HL-60/S4 (cell line): ENCODE measurements around the gene RBKS.
"Not testable (repeated sequence)": the region's sequence is repeated elsewhere in the genome, so short reads cannot be mapped to it uniquely, and the experiment has no call there.

Experiments used
- in situ Hi-C: fragments of 300-500 bp; cut with MboI; formaldehyde crosslinking; loops from 2 replicates; pipeline ENCODE4 v1.14.3; 2022; ENCODE audit warnings: low sequenced_read_pairs

Gene RBKS

DNA sequence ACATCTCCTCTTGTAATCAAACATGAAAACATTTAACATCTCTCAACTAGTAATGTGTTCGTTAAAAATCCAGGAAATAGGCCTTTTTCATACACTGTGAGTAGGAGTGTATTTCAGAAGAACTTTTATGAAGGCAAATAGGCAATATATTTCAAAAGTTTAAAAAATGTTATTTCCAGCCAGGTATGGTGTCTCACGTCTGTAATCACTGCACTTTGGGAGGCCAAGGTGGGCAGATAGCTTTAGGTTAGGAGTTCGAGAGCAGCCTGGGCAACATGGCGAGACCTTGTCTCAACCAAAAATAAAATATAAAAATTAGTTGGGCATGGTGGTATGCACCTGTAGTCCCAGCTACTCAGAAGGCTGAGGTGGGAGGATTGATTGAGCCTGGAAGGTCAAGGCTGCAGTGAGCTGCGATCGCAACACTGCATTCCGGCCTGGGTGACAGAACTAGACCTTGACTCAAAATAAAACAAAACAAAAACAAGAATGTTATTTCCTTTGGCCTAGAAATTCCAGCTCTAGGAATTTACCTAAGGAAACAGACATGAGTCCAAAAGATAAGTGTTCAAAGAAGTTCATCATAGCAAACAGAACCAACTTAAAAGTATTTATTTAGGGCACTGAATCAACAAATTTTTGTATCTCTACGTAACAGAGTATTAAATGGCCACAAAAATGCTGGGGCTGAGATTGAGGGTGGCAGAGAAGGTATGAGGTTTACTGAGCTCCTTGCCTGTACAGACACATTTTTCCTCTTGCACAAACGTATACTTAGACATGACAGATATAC, 14.9 kb downstream of the RBKS start:
- in situ Hi-C loops = no loop called here

DNA sequence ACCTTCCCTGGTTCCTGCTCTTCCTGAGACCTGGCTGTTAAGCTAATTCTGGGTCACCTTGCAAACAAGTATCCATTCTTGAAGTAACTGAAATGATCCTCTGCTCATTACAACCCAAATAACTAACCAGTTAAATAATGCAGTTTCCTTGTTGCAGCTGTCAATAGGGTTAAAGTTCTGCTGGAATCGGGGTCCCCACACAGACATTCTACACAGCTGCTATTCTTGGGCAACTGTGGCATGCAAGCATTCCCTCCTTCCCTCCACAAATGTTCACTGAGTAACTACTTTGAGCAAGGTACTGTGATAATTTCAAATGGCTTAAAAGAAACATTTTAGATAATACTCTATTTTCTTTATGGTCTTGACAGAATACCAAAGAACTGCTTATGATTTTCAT, 17.1 kb downstream of the RBKS start:
- in situ Hi-C loops = no loop called here

DNA sequence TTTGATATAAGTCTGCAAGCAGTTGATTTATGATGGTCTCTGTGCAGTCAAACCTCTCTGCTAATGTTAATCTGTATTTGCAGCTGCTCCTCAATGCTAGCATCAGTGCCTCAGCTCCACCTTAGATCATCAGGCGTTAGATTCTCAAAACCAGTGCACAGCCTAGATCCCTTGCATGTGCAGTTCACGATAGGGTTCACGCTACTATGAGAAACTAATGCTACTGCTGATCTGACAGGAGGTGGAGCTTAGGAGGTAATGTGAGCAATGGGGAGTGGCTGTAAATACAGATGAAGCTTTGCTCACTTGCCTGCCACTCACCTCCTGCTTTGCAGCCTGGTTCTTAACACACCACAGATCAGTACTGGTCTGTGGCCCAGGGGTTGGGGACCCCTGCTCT, 18.4 kb downstream of the RBKS start:
- in situ Hi-C loops = no loop called here

DNA sequence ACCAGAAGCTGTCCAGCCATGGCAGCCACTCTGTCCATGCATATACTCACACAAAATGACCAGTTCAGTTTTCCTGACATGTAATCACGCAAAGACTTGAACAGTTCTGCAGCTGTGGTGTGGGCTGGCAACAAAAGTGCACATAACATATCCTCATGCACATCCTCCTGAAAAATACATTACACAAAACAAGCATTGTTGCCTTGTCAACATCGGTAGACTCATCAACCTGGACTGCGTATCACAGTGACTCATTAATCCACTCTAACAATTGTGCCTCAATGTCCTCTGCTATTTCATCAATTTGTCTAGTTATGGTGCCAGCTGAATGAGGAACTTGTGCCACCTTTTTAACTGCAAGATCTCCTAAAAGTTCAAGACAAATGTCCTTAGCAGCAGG, 19.5 kb downstream of the RBKS start:
- in situ Hi-C loops = no loop called here

DNA sequence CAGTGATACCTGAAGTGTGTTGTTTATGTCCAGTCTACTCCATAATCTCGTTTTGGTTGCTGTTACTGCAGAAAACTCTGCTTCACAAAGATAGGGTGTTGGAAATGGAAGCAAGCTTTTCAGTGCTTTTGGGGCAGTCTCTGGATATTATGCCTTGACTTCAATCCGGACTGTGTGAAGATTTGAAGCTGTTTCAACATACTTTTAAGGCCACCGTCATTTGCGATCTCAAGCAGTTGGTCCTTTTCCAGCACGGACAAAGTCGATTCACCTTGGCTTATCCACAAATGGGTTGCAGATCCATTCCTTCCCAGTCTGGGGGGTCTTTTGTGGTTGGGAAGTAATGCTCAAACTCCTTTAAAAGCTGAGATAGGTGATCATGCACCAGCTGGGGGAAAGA, 20.4 kb downstream of the RBKS start:
- in situ Hi-C loops = no loop called here

DNA sequence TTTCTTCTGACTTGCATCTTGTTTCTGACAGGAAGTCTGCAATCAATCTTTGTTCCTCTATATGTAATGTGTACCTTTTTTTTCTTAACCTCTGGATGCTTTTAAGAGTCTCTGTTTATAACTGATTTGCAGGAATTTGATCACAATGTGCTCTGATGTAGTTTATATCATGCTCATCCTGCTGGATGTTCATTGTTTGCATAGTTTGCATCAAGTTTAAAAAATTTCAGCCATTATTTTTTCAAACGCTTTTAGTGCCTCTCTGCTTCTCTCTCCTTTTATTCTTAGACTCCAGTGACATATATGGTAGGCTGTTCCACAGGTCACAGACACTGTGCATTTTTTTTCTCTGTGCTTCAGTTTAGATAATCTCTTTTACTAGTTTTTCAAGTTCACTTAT, 23.9 kb downstream of the RBKS start:
- in situ Hi-C loops = no loop called here

DNA sequence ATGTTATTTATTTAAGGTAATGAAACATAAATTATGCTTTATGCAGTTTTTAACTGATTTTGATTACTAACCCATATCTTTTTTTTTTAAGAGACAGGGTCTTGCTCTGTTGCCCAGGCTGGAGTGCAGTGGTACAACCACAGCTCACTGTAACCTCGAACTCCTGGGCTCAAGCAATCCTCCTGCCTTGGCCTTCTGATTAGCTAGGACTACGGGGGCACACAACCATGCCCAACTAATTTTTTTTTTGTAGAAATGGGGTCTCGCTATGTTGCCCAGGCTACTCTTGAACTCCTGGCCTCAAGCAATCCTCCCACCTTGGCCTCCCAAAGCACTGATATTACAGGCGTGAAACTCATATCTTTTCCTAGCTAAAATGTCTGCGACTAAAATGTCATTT, 26.2 kb downstream of the RBKS start:
- in situ Hi-C loops = not testable (repeated sequence)

DNA sequence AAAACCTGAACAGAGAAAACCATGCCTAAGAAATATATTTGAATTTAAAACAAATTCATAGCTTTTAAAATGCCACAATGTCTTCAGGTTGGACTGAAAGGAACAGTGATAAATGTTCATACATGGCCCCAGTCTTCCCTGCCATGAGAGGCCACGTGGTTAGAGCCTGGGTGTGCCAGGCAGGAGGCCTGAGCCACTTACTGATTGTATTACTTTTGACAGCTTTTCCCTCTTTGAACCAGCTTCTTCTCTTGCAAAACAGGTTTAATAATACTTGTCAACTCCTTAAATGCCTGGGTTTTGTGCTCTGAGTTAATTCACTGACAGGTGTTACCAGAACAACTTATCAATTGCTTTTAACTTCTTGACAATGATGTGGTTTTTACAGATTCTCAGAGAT, 27.0 kb downstream of the RBKS start:
- in situ Hi-C loops = no loop called here

DNA sequence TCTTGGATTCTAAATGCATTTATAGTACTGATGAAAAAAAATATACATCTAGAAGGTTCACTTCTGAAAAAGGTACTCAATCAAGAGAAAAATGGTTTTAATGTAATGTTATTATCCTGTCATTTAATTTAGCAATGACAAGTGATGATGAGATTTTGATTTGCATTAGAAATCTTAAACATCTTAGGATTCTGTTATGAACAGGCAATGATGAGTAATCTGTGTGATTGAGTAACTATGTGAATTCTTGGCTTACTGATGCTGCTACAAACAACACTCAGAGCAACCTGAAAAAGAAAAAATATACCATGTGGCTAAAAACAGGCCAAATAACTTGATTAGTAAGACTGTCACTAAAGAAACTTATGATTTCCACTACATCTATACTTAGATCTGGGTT, 30.1 kb downstream of the RBKS start:
- in situ Hi-C loops = no loop called here

DNA sequence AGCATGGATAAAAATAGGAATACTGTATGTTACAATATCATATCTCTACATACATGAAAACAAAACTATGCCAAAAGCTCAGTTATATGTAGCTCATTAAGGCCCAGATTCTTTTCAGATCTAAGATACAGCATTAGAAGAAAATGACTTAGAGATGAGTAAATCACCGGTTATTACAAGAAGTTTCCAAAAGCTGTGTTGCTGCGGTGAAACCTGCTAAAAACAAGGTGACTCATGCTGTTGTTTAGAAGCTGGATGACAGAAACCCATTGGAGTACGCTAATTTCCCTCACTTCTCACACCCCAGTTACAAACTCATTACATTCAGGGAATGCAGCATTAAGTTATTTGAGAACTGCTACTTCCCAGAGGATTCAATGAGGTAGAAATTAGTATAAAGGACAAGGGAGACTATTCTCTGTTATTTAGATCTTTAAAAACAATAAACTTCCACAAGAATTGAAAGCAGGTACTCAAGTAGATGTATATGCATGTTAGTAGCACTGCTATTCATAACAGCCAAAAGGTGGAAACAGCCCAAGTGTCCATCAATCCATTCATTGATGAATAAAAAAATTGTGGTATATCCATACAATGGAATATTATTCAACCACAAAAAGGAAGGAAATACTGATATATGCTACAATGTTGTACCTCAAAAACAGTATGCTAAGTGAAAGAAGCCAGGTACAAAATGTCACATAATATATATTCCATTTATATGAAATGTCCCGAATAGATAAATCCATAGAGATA, 32.6 kb downstream of the RBKS start:
- in situ Hi-C loops = no loop called here

DNA sequence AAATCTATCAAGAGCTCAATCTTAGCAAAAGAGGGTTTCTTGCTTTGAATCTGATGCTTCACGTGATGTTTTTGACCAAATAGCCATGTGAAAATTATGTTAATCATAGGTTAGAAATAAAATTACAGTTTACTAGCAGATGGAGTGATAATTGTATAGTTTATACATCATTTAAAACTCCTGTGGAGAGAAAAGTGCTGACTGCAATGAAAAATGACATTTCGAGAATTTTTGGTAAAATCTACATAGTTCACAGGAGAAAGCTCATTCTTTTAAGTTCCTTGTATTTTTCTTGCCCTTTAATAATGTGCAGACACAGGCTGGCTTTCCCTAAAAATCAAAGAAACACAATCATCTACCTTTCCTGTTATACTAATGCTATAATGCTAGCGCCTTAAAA, 33.2 kb downstream of the RBKS start:
- in situ Hi-C loops = no loop called here

DNA sequence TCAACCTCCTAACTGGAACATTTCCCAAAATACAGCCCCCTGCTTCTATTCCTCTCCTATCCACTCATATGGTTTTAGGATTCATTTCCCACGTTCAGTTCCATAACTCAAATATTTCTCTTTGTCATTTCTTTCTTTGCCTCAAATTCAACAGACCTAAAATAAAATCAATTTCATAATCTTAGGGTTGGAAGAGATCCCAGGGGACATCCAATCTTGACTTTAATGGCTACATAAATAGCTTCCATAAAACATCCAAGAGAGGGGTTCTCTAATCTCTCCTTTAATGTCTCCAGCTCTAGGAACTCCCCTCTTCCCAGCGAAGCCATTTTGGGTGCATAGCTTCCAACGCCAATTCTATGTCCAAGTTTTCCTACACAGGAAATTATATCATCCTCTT, 33.8 kb downstream of the RBKS start:
- in situ Hi-C loops = no loop called here

DNA sequence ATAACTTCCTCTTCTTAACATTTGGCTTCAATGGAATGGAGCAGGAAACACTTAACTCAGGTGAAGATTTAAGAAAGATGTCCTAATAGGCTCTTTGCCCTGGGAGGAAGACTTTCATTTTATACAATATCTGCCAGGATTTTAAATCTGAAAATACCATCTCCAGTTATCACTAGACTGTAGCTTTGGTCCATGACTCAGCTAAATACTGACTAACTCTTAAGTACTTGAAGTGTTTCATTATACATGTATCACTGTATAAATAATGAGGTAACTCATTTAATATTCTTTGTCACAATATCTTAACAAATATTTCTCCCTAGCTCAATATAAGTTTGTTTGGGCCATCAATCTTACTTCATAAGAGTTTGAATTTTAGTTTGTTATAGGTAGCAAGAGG, 34.7 kb downstream of the RBKS start:
- in situ Hi-C loops = no loop called here

DNA sequence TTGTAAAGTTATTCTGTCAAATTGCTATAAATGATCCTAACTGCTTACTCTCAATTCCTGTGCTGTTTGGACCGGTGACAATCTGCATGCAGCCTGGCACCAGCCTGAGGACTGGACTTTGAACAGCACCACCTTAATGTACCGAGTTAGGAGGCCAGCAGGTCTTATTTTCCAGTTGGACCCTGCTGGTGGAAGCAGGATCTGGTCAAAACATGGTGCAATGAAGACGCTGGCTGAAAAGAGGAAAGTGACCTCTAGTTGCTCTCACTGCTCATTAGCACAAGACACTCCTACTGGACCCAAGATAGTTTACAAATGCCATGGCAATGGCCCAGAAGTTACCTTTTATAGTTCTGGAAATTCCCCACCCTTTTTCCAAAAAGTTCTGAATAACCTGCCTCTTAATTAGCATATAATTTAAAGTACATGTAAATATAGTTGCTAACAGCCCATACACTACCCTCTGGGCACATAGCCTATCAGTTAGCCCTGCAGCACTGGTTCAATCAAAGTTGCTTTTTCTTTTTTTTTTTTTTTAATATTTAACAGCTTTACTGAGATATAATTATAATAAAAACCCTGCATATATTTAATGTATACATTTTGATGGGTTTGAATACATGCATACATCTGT, 35.8 kb downstream of the RBKS start:
- in situ Hi-C loops = no loop called here

DNA sequence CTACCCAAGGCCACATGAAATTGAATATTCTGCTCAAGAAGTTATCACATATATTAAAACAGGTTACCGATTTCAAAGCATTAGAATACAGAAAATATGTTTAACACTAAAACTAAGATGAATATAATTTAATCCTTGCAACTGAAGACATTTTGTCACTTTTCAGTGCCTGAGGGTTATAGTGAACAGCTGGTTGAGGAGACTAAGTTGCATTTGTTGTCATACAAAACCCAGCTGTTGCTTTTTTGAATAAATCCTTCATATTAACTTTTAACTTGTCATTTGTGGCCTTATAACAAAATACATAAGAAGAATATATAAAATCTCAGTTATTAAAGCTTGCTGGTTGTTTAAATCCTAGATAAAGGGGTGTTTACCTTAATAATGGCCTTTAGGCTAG, 37.5 kb downstream of the RBKS start:
- in situ Hi-C loops = no loop called here

DNA sequence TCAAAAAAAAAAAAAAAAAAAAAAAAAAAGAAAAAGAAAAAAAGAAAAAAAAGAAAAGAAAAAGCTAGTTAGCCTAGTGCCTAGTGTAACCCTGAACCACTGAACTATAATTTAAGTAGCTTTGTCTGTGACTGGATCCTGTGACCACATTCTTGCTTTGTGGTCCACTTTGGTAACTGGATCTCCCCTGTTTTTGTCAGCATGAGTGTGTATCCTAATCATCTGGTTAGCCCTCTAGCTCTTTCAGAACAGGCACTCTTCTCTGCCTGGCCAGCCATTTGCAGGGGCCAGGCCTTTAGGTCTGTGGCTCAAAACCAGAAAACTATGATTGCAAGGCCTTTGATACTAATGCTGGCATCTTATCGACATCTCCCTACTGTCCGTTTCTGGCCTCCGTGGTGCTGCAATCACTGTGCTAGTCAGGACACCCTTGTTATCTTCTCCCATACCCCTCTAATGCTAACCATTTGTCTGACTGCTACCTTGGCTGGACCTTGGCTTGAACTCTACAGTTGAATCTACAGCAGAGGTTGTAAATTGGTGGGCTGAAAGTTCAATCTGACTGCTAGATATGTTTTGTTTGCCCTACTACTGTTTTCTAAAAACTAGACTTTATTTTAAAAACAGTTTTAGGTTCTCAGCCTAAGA, 40.5 kb downstream of the RBKS start:
- in situ Hi-C loops = no loop called here

DNA sequence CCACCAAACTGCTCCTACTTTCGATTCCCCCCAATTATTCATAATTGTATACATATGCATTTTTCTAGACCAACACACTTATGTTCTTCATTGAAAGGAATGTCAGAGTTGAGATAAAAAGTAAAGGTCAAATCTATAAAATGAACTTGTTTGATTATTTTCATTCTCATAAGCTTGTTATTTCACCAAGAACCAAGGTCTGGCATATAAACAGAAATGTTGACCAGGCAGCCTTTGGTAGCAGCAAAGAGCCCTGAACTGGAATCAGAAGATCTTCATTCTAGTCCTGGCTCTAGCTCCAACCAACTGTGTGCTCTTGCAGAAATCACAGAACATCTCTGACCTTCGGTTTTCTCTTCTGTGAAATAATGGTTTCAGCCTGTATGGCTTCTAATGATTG, 42.9 kb downstream of the RBKS start:
- in situ Hi-C loops = no loop called here

DNA sequence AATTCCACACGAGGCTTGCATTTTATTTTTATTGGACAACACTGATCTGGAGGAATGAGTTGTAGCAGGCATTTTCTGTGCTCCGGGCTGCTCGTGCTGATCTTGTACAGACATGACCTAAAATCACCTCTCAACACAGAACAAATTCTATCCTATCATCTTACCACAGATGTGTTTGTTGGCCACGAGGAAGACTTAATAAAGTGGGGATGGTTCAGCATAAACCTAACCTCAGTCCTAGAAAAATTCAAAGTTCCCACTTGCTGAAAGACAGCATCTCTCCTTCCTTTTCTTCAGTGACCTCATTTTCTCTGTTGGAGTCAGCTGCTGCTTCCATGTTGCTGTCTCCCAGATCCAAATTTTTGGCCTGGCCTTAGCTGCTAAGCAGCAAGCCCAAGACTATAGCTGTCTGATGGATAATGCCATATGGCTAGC, 45.3 kb downstream of the RBKS start:
- in situ Hi-C loops = no loop called here

DNA sequence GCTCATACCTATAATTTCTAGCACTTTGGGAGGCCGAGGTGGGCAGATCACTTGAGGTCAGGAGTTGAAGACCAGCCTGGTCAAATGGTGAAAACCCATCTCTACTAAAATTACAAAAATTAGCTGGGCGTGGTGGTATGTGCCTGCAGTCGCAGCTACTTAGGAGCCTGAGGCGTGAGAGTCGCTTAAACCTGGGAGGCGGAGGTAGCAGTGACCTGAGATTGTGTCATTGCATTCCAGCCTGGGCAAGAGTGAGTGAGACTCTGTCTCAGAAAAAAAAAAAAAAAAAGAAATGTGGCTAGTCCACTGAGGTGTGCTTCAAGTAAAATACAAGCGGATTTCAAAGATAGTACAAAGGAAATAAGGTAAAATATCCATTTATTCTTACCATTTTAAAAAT, 46.2 kb downstream of the RBKS start:
- in situ Hi-C loops = no loop called here

DNA sequence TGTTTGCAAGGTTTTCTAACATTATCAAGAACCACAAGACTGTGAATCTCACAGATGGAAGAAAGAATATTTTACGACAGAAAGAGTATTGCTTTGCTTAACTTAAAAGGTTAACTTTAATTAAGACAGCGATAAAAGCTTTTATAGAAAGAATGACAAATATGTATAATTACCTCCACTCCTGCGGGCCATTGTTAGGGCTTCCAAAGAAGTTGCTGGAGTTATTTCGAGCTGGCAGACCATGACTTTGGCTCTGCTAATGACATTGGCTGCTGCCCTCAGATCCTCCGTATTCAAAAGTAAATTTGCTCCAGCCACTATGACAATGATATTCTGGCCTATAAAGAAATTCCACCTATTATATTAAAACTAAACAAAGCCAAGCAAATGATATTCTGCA, 47.3 kb downstream of the RBKS start:
- in situ Hi-C loops = no loop called here

DNA sequence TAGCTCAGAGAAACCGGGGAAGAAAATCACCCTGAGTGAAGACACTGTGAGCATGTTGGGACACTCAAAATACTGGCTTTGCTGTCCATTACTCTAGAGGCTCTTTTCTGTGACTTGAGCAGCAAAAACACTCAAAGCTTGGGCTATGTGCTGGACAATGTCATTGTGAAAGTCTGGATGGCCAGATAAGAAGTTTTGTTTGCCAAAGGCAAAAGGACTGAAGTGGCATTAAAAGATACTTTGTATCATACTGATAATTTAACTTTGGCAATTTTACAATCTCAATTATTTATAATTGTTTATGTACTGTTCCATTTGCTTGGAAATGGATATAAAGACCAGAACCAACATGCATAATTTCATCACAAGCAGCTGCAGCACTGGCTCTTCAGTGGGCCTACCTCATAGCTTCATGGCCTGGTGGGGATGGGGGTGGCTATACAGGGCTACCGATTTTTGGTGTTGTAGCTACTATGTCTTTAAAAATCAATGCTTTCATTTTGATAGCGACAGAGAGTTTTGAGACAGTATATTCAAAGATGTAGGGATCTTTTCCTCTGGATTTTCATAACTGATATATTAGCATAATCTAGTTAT, 51.1 kb downstream of the RBKS start:
- in situ Hi-C loops = no loop called here
